ENCODE results near the gene DUSP22. TPM values are rescaled to one million over a fixed set of nuclear protein-coding genes. Genes with fewer than 3 reads are reported as not detected.
"Not testable (repeated sequence)": the region's sequence is repeated elsewhere in the genome, so short reads cannot be mapped to it uniquely, and the experiment has no call there.

The DUSP22 gene
- total RNA-seq (100 to 1,000 TPM in 1 of 5 donors, 10 to 100 TPM in 4; 15.6 to 338 (median 31.2) TPM), polyA plus RNA-seq (10 to 100 TPM; 33.9 to 43.7 (median 35.7) TPM)
- long read RNA-seq, donor 1, partial matches to known transcripts = 0 of 2 reads
- long read RNA-seq, donor 1, other reads (novel, unspliced or antisense) = 0 of 2 reads
- long read RNA-seq, donor 2, partial matches to known transcripts = 0 of 4 reads
- long read RNA-seq, donor 2, other reads (novel, unspliced or antisense) = 0 of 4 reads
- long read RNA-seq, donor 3, partial matches to known transcripts = 0 of 4 reads
- long read RNA-seq, donor 3, other reads (novel, unspliced or antisense) = 0 of 4 reads
- long read RNA-seq, donor 4, partial matches to known transcripts = 0 of 2 reads
- long read RNA-seq, donor 4, other reads (novel, unspliced or antisense) = 0 of 2 reads
- long read RNA-seq, donor 5, partial matches to known transcripts = 0 of 5 reads
- long read RNA-seq, donor 5, other reads (novel, unspliced or antisense) = 0 of 5 reads
- long read RNA-seq, donor 6, transcript DUSP22-202 (7 exons, 3,098 nt) = major isoform, 12 of 33 reads
- long read RNA-seq, donor 6, transcript DUSP22-201 (8 exons, 1,485 nt) = minor isoform, 7 of 33 reads
- long read RNA-seq, donor 6, partial matches to known transcripts = 7 of 33 reads
- long read RNA-seq, donor 6, other reads (novel, unspliced or antisense) = 0 of 33 reads
- long read RNA-seq, donor 7, transcript DUSP22-208 (6 exons, 1,166 nt) = major isoform, 5 of 14 reads
- long read RNA-seq, donor 7, transcript DUSP22-201 (8 exons, 1,485 nt) = major isoform, 5 of 14 reads
- long read RNA-seq, donor 7, partial matches to known transcripts = 0 of 14 reads
- long read RNA-seq, donor 7, other reads (novel, unspliced or antisense) = 0 of 14 reads
- long read RNA-seq, donor 8, partial matches to known transcripts = 0 of 7 reads
- long read RNA-seq, donor 8, other reads (novel, unspliced or antisense) = 0 of 7 reads
- long read RNA-seq, donor 9, partial matches to known transcripts = 0 of 4 reads
- long read RNA-seq, donor 9, other reads (novel, unspliced or antisense) = 0 of 4 reads
- long read RNA-seq, donor 10 = 0 reads

GRCh38 chr6:291697-292505, at the start of gene DUSP22:
Gene DUSP22 (plus strand): TSS chr6:292487. CDS start chr6:292540, 53 bp downstream.
- Histone ChIP-seq H3K36me3 (no peaks in the 10 kb centered on the region), H3K4me3 (peak within 1 kb of the TSS; percentile 52 to 67 (median 66)), H3K9me3 (peaks cover 0 to 4% (median 0%) of the 10 kb centered on the region in 4 donors), H3K4me1 (peaks cover 27 to 45% (median 42%) of the 10 kb centered on the region in 4 donors), H3K27me3 (no peaks in the 10 kb centered on the region), H3K27ac (peak within 1 kb of the TSS; percentile 95 to 99 (median 96))
- TF ChIP-seq POLR2A (IDR thresholded peaks at IDR 0.05) (peak in 1 of 4 donors; percentile 50), CTCF (IDR thresholded peaks at IDR 0.05) (no peak), POLR2AphosphoS5 (IDR thresholded peaks at IDR 0.05) (peak in 2 of 3 donors; percentile 61 to 75)
- DNase-seq = peak; percentile 92 to 97
- WGBS, 5 donors = 19 to 42% (median 22%) methylated on average over 68 to 85 of the region's 85 CpGs
- intact Hi-C loops (cut with DNase I; ENCODE audit: low total_unique reads) = no loop called here

- WGBS, 5 donors = 78 to 90% (median 89%) methylated on average over 8 of the region's 8 CpGs
- TF ChIP-seq POLR2A (IDR thresholded peaks at IDR 0.05) (no peak), CTCF (IDR thresholded peaks at IDR 0.05) (no peak), POLR2AphosphoS5 (IDR thresholded peaks at IDR 0.05) (no peak), EP300 (IDR thresholded peaks at IDR 0.05) (no peak)
- no peak overlapping the region for H3K4me3 ChIP-seq
- no peak overlapping the region for H3K27ac ChIP-seq
- peaks cover 0 to 6% (median 4%) of the 10 kb centered on the region in 4 donors for H3K9me3 ChIP-seq
- no peaks in the 10 kb centered on the region for H3K36me3 ChIP-seq
- no peaks in the 10 kb centered on the region for H3K4me1 ChIP-seq
- H3K27me3 ChIP-seq = peaks cover 0 to 2% (median 0%) of the 10 kb centered on the region in 3 donors
- intact Hi-C loops (cut with DNase I; ENCODE audit: low total_unique reads) = no loop called here
- no peak for DNase-seq
These were observed 45.9 kb upstream of the DUSP22 start for GRCh38 chr6:246352-246751.

- intact Hi-C loops (cut with DNase I; ENCODE audit: low total_unique reads) = no loop called here
- no peaks in the 10 kb centered on the region for H3K4me1 ChIP-seq
- H3K27me3 ChIP-seq = no peaks in the 10 kb centered on the region
- H3K27ac ChIP-seq = no peak overlapping the region
- H3K36me3 ChIP-seq = no peaks in the 10 kb centered on the region
- DNase-seq = no peak
- WGBS, 5 donors = 82 to 94% (median 91%) methylated on average over 5 of the region's 5 CpGs
- peaks cover 0 to 6% (median 4%) of the 10 kb centered on the region in 4 donors for H3K9me3 ChIP-seq
- H3K4me3 ChIP-seq = no peak overlapping the region
- TF ChIP-seq EP300 (IDR thresholded peaks at IDR 0.05) = no peak
- TF ChIP-seq POLR2AphosphoS5 (IDR thresholded peaks at IDR 0.05) = no peak
- TF ChIP-seq CTCF (IDR thresholded peaks at IDR 0.05) = no peak
- TF ChIP-seq POLR2A (IDR thresholded peaks at IDR 0.05) = no peak
These were observed 44.9 kb upstream of the DUSP22 start for GRCh38 chr6:247351-247750.

- DNase-seq; H3K4me1 ChIP-seq; H3K4me3 ChIP-seq; H3K36me3 ChIP-seq; H3K27me3 ChIP-seq; H3K27ac ChIP-seq; H3K9me3 ChIP-seq; intact Hi-C loops (cut with DNase I; ENCODE audit: low total_unique reads): not testable (repeated sequence)
- 84 to 94% (median 88%) methylated on average over 6 of the region's 6 CpGs for WGBS, 5 donors
These were observed 44.2 kb upstream of the DUSP22 start for GRCh38 chr6:248046-248445.

All from stomach (tissue), 19 donors.